ENCODE results near the gene PCDHB12. TPM values are rescaled to one million over a fixed set of nuclear protein-coding genes. Genes with fewer than 3 reads are reported as not detected.

PCDHB12 gene
- total RNA-seq, 1 donor from 2014 or later: not detected

DNA sequence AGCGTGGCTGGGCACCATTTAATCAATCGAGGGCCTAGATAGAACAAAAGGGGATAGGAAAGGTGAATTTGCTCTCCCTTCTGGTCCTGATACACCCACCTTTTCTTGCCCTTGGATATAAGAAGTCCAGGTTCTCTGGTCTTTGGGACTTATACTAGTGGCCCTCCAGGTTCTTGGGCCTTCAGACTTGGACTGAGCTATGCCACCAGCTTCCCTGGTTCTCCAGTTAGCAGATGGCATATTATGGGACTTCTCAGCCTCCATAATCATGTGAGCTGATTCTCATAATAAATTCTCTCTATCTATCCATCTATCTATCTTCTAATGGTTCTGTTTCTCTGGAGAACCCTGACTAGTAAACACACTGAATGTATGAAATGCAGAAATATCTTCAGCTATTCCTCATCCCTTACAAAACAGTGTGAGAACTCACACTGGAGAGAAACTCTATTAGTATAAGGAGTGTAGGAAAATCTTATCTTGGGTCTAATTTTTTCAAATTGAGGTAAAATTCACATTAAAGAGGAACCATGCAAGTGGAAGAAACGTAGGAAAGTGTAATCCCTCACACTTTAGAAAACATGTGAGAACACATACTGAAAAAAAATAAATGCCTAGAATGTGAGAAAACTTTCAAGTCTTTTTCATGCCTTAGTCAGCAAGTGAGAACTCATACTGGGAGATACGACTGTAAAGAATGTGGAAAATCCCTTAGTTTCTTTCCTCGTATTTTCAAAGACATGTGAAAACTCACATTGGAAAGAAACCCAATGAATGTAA is 52.1 kb downstream of the PCDHB12 start:
- no peaks in the 10 kb centered on the region for H3K36me3 Mint-ChIP-seq (ENCODE audit: low read depth)

DNA sequence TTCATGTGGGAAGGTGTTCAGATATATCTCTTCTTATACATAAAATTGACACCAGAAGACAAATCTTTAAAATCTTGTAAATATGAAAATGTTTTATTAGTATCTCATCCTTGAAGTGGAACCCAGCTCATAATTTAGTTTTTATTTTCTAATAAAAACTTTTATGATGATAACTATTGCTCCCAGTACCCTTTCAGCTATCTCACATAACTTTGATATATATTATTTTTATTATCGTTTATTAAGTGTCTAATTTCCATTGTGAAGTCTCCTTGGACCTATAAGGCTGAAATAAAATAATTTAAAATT is 52.7 kb downstream of the PCDHB12 start:
- H3K27me3 Mint-ChIP-seq: no peaks in the 10 kb centered on the region
- H3K9me3 Mint-ChIP-seq: peaks cover 20% of the 10 kb centered on the region
- H3K36me3 Mint-ChIP-seq (ENCODE audit: low read depth): no peaks in the 10 kb centered on the region
- intact Hi-C loops (cut with micrococcal nuclease): no loop called here
- no peaks in the 10 kb centered on the region for H3K4me1 Mint-ChIP-seq
- no peak overlapping the region for H3K27ac Mint-ChIP-seq
- H3K4me3 Mint-ChIP-seq: no peak overlapping the region
- DNase-seq: no peak

More for the DNA sequence above, 52.1 kb downstream of the PCDHB12 start:
- H3K27me3 Mint-ChIP-seq: no peaks in the 10 kb centered on the region
- H3K4me1 Mint-ChIP-seq: no peaks in the 10 kb centered on the region
- intact Hi-C loops (cut with micrococcal nuclease): no loop called here
- H3K4me3 Mint-ChIP-seq: no peak overlapping the region
- no peak for DNase-seq
- H3K9me3 Mint-ChIP-seq: peaks cover 16% of the 10 kb centered on the region
- H3K27ac Mint-ChIP-seq: no peak overlapping the region

Other genes starting within 250 kb of the PCDHB12 start
- gene PCDHAC2, start 242.2 kb upstream of the PCDHB12 start, total RNA-seq: not detected in 2 replicates
- gene PCDHB1, start 157.3 kb upstream of the PCDHB12 start, total RNA-seq: not detected in 2 replicates
- 0.19 TPM in 1 of 2 replicates, not detected in the other for gene PCDHB2, start 114.1 kb upstream of the PCDHB12 start, total RNA-seq
- gene PCDHB3, start 108.2 kb upstream of the PCDHB12 start, total RNA-seq: not detected in 2 replicates
- gene PCDHB4, start 86.9 kb upstream of the PCDHB12 start, total RNA-seq: not detected in 2 replicates
- gene PCDHB5, start 73.5 kb upstream of the PCDHB12 start, total RNA-seq: not detected in 2 replicates
- gene PCDHB6, start 58.7 kb upstream of the PCDHB12 start, total RNA-seq: not detected in 2 replicates
- gene PCDHB7, start 36.1 kb upstream of the PCDHB12 start, total RNA-seq: not detected in 2 replicates
- gene PCDHB8, start 30.9 kb upstream of the PCDHB12 start, total RNA-seq: not detected in 2 replicates
- not detected in 2 replicates for gene PCDHB16, start 26.3 kb upstream of the PCDHB12 start, total RNA-seq
- gene PCDHB9, start 21.6 kb upstream of the PCDHB12 start, total RNA-seq: not detected in 2 replicates
- gene PCDHB10, start 16.4 kb upstream of the PCDHB12 start, total RNA-seq: not detected in 2 replicates
- gene PCDHB11, start 9.1 kb upstream of the PCDHB12 start, total RNA-seq: not detected in 2 replicates
- 0.05 TPM in 1 of 2 replicates, not detected in the other for gene PCDHB13, start 5.2 kb downstream of the PCDHB12 start, total RNA-seq
- not detected in 2 replicates for gene PCDHB14, start 14.6 kb downstream of the PCDHB12 start, total RNA-seq
- not detected in 2 replicates for gene PCDHB15, start 36.7 kb downstream of the PCDHB12 start, total RNA-seq
- 0.14 and 0.23 TPM in 2 replicates for gene SLC25A2, start 95.3 kb downstream of the PCDHB12 start, total RNA-seq
- gene TAF7, start 112.1 kb downstream of the PCDHB12 start, total RNA-seq: 71.5 and 75.0 TPM in 2 replicates
- gene PCDHGA1, start 121.8 kb downstream of the PCDHB12 start, total RNA-seq: 0.07 and 0.09 TPM in 2 replicates
- gene PCDHGA2, start 130.0 kb downstream of the PCDHB12 start, total RNA-seq: 0.07 and 0.12 TPM in 2 replicates
- 0.14 and 0.19 TPM in 2 replicates for gene PCDHGA3, start 135.1 kb downstream of the PCDHB12 start, total RNA-seq
- 0.14 and 0.19 TPM in 2 replicates for gene PCDHGB1, start 141.4 kb downstream of the PCDHB12 start, total RNA-seq
- 0.33 and 0.37 TPM in 2 replicates for gene PCDHGA4, start 146.3 kb downstream of the PCDHB12 start, total RNA-seq
- gene PCDHGB2, start 151.3 kb downstream of the PCDHB12 start, total RNA-seq: 0.63 and 0.97 TPM in 2 replicates
- gene PCDHGA5, start 155.4 kb downstream of the PCDHB12 start, total RNA-seq: 0.19 and 0.51 TPM in 2 replicates
- gene PCDHGB3, start 161.5 kb downstream of the PCDHB12 start, total RNA-seq: 0.40 and 0.49 TPM in 2 replicates
- gene PCDHGA6, start 165.2 kb downstream of the PCDHB12 start, total RNA-seq: 0.31 and 0.54 TPM in 2 replicates
- gene PCDHGA7, start 174.0 kb downstream of the PCDHB12 start, total RNA-seq: 0.05 and 0.23 TPM in 2 replicates
- gene PCDHGB4, start 179.0 kb downstream of the PCDHB12 start, total RNA-seq: 0.21 TPM in 2 replicates
- 0.02 and 0.09 TPM in 2 replicates for gene PCDHGA8, start 183.9 kb downstream of the PCDHB12 start, total RNA-seq
- 0.43 and 0.47 TPM in 2 replicates for gene PCDHGB5, start 189.2 kb downstream of the PCDHB12 start, total RNA-seq
- gene PCDHGA9, start 194.1 kb downstream of the PCDHB12 start, total RNA-seq: 0.33 and 0.44 TPM in 2 replicates
- 0.09 and 0.14 TPM in 2 replicates for gene PCDHGB6, start 199.3 kb downstream of the PCDHB12 start, total RNA-seq
- gene PCDHGA10, start 204.3 kb downstream of the PCDHB12 start, total RNA-seq: 0.07 and 0.21 TPM in 2 replicates
- 0.12 and 0.17 TPM in 2 replicates for gene PCDHGB7, start 209.0 kb downstream of the PCDHB12 start, total RNA-seq
- 0.23 and 0.31 TPM in 2 replicates for gene PCDHGA11, start 212.3 kb downstream of the PCDHB12 start, total RNA-seq
- 0.12 and 0.16 TPM in 2 replicates for gene PCDHGA12, start 221.8 kb downstream of the PCDHB12 start, total RNA-seq